SH-SY5Y (cell line): ENCODE results near the gene STK11.

Source experiments
- GATA2 ChIP-seq: IDR thresholded peaks from 2 replicates; pipeline ENCODE4 v1.6.1; 2011; ENCODE audit warnings: mild to moderate bottlenecking, low read depth, low read length
- GATA3 ChIP-seq: IDR thresholded peaks from 2 replicates; pipeline ENCODE4 v1.6.1; 2011; ENCODE audit warnings: low read depth, mild to moderate bottlenecking, low read length, moderate library complexity

The STK11 gene

GRCh38 chr19:1252821-1253513 is 47.4 kb downstream of the STK11 start:
- TF ChIP-seq GATA3 = no peak

- TF ChIP-seq GATA3 (no peak), GATA2 (no peak)
Measured at GRCh38 chr19:1253514-1254080, 48.0 kb downstream of the STK11 start.

- no peak for TF ChIP-seq GATA2
- TF ChIP-seq GATA3 = no peak
Measured at GRCh38 chr19:1254081-1254527, 48.5 kb downstream of the STK11 start.

GRCh38 chr19:1254530-1255185 is 49.1 kb downstream of the STK11 start:
- TF ChIP-seq GATA2 (no peak), GATA3 (no peak)

GRCh38 chr19:1255186-1256161 is 49.9 kb downstream of the STK11 start:
- TF ChIP-seq GATA2 = no peak
- TF ChIP-seq GATA3 = no peak

- TF ChIP-seq GATA3 = no peak
- no peak for TF ChIP-seq GATA2
Measured at GRCh38 chr19:1256646-1257474, 51.3 kb downstream of the STK11 start.

- TF ChIP-seq GATA2 = no peak
- TF ChIP-seq GATA3 = no peak
Measured at GRCh38 chr19:1257475-1258162, 52.0 kb downstream of the STK11 start.

- TF ChIP-seq GATA2 = no peak
- TF ChIP-seq GATA3 = no peak
Measured at GRCh38 chr19:1258163-1258492, 52.5 kb downstream of the STK11 start.

- no peak for TF ChIP-seq GATA2
- no peak for TF ChIP-seq GATA3
Measured at GRCh38 chr19:1258707-1259205, 53.2 kb downstream of the STK11 start.

- TF ChIP-seq GATA2 = no peak
- TF ChIP-seq GATA3 = no peak
Measured at GRCh38 chr19:1259206-1259875, 53.8 kb downstream of the STK11 start.

- TF ChIP-seq GATA2 (no peak), GATA3 (no peak)
Measured at GRCh38 chr19:1259876-1260748, 54.5 kb downstream of the STK11 start.
